ENCODE results near the gene PPP2R1A.

DNA sequence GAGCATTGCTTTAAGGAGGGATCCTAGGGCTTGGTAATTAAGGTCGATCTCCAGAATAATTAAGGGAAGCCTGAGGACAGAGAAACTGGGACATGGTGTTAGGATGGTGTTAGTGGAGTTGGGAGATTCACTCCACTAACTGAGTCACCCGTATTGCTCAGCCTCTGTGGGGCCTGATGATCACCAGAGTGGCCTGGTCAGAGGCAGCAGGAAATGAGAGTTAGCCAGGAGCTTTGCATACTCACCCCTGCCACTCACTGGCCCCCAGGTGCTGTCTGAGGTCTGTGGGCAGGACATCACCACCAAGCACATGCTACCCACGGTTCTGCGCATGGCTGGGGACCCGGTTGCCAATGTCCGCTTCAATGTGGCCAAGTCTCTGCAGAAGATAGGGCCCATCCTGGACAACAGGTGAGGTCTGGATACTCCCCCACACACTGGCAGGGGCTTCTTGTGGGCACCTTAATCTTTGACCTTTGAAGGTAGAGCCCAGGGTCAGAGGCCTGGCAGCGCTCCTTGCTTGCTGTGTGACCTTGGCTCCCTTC lies 32.1 kb downstream of the PPP2R1A start:
- TF ChIP-seq, protein P1, sequence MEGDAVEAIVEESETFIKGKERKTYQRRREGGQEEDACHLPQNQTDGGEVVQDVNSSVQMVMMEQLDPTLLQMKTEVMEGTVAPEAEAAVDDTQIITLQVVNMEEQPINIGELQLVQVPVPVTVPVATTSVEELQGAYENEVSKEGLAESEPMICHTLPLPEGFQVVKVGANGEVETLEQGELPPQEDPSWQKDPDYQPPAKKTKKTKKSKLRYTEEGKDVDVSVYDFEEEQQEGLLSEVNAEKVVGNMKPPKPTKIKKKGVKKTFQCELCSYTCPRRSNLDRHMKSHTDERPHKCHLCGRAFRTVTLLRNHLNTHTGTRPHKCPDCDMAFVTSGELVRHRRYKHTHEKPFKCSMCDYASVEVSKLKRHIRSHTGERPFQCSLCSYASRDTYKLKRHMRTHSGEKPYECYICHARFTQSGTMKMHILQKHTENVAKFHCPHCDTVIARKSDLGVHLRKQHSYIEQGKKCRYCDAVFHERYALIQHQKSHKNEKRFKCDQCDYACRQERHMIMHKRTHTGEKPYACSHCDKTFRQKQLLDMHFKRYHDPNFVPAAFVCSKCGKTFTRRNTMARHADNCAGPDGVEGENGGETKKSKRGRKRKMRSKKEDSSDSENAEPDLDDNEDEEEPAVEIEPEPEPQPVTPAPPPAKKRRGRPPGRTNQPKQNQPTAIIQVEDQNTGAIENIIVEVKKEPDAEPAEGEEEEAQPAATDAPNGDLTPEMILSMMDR (IDR thresholded peaks at IDR 0.05; ENCODE audit: insufficient read depth, low read depth, low read length): no peak
- no peak for TF ChIP-seq EZH2 (IDR thresholded peaks at IDR 0.05; ENCODE audit: insufficient read depth, low read length)

Measured in astrocyte (in vitro differentiated cells and primary cell).